Skeletal muscle cell (primary cell): ENCODE results near the gene SMIM35.
A peak's percentile ranks its signal among the peaks of the same experiment; 100 is the strongest.
"Not testable (repeated sequence)": the region's sequence is repeated elsewhere in the genome, so short reads cannot be mapped to it uniquely, and the experiment has no call there.

Experiments used
- DNase-seq: peaks from one replicate; pipeline ENCODE4 v3.0.0-alpha.2; 2010; ENCODE audit warnings: low read depth
- H3K4me3 ChIP-seq: 2 replicates; pipeline ENCODE4 v1.5.1; 2011; ENCODE audit warnings: low read depth, mild to moderate bottlenecking, control low read depth, low read length, moderate library complexity

The SMIM35 gene

GRCh38 chr11:118084656-118085055, 2.1 kb downstream of the SMIM35 start:
- DNase-seq, result no peak
- H3K4me3 ChIP-seq, result no peak overlapping the region

- peak; percentile 1 for DNase-seq
- H3K4me3 ChIP-seq, result no peak overlapping the region
These were observed 2.5 kb downstream of the SMIM35 start for GRCh38 chr11:118084247-118084646.

- no peak for DNase-seq
These were observed 3.7 kb downstream of the SMIM35 start for GRCh38 chr11:118082880-118083552.

GRCh38 chr11:118081241-118081958, 5.4 kb downstream of the SMIM35 start:
- H3K4me3 ChIP-seq, result no peak overlapping the region
- no peak for DNase-seq

More at GRCh38 chr11:118082880-118083552, 3.7 kb downstream of the SMIM35 start:
- no peak overlapping the region for H3K4me3 ChIP-seq

- no peak for DNase-seq
- H3K4me3 ChIP-seq, result no peak overlapping the region
These were observed 6.5 kb downstream of the SMIM35 start for GRCh38 chr11:118080296-118080695.

DNA sequence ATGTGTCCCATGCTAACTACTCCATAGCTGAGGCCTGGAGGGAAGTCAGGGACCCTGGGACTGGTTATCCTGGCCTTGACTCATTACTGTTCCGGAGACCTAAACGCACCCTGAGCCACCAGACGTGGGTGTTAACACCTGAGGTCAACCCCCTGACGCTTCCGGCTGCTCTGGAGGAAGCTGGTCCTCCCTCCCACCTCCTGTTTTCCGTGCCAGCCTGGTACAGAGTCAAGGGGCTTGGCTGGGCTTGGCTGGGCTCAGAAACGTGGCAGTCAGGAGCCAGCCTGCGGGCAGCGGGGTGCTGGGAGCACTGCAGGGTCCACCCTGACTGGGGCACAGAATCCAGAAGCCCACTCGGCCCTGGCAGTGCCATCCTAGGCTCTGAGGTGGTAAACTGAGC, 7.3 kb downstream of the SMIM35 start:
- no peak for DNase-seq
- H3K4me3 ChIP-seq, result no peak overlapping the region

DNA sequence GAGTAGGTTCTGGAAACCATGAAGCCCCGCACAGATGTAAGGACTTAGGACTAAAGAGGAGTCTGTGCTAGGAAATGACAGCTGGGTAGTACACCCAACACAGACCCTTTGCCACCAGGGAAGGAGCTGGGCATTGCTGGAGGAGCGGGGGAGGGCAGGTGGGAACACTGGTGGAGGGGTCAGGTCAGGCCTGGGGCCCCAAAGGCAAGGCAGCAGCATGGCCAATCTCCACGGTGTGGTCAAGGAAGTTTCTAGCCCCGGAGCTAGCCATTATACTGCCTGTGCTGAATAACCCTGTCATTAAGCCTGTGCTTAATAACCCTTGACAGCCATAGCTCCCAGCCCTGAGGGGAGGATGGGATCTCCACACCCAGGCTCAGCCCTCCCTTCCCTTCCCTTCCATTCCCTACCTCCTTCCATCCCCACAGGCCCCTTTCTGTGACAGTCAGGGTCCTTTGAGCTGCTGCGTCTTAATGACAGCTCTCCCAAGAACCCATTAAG, 7.8 kb downstream of the SMIM35 start:
- no peak overlapping the region for H3K4me3 ChIP-seq
- no peak for DNase-seq

DNA sequence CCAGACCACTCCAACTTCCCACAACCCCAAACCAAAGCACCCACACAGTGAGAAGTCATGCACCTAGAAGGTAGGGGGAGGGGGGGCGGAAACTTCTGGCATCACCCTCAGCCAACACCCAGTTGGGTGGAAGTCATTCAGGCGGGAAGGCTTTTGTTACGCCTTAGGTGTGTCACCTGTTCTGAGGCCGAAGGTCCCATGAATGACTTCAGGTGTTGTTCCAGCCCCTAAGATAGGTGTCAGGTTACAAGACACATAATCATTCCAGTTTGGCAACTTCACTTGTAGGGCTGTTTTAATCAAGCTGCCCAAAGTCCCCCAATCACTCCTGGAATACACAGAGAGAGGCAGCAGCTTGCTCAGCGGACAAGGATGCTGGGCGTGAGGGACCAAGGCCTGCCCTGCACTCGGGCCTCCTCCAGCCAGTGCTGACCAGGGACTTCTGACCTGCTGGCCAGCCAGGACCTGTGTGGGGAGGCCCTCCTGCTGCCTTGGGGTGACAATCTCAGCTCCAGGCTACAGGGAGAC, 9.9 kb downstream of the SMIM35 start, which contains the start of gene TMPRSS4:
TMPRSS4 (plus strand) TSS at position 325 of the 528 bp plus-strand sequence. CDS start 225 bp downstream, outside the sequence.
- H3K4me3 ChIP-seq, result no peak within 1 kb of the TSS

DNA sequence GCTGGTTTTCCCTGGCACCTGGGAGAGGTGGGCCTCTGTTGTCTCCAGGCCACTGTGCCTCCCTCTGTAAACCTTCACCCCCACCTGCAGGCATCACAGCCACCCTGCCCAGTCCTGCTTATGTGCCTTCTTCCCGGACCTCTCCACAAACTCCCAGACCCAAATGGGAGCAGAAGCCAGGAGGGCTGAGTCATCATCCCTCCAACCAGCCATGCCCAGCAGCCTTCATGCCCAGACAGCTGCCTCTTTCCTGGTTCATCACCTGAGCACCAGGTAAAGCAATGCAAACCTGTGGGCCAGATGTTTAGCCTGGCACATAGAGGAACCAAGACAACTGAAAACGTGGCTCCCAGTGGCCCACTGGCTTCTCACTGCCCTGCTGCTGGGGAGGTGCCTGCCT, 12.0 kb downstream of the SMIM35 start:
- no peak overlapping the region for H3K4me3 ChIP-seq
- no peak for DNase-seq

More for the DNA sequence above, 9.9 kb downstream of the SMIM35 start, which contains the start of gene TMPRSS4:
- DNase-seq, result no peak

DNA sequence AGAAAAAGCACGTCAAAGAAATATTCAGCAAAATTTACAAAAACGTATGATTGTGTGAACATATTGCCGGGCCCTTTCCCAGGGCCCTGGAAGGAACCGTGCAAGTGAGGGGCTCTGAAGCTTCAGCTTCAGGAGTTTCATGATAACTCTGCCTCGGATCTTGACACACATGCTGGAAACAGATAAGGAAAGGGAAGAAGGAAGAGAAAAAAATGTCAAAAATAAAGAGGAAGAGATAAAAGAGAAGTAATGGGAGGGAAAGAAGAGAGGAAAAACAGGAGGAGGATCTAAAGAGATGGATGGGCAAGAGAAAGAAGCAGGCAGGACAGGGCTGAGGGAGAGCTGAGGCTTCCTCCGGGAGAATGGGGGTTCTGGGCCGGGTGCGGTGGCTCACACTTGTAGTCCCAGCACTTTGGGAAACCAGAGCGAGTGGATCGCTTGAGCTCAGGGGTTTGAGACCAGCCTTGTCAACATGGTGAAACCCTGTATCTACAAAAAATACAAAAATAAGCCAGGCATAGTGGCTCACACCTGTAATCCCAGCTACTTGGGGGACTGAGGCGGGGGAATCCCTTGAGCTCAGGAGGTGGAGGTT, 12.6 kb downstream of the SMIM35 start:
- H3K4me3 ChIP-seq, result no peak overlapping the region
- no peak for DNase-seq

DNA sequence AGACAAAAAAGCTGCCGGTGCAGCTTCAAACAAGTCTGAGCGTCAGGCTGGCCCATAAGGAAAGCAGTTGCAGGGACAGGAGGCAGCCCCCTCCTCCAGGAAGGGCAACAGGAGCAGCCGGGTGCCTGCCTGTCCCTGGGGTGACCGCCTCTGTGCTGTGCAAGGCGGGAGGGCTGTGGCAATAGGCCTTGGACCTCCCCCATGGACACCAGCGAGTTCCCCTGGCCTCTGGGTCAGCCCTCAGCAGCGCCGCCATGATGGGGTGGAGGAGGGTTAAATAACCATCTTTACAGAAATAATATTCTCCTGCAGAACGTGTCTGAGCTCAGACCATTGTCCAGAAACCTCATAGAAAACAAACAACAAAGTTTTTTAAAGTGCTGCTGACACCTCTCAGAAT, 13.2 kb downstream of the SMIM35 start:
- H3K4me3 ChIP-seq, result no peak overlapping the region
- no peak for DNase-seq

GRCh38 chr11:118071416-118072030, 15.2 kb downstream of the SMIM35 start:
- H3K4me3 ChIP-seq, result no peak overlapping the region
- DNase-seq, result no peak

DNA sequence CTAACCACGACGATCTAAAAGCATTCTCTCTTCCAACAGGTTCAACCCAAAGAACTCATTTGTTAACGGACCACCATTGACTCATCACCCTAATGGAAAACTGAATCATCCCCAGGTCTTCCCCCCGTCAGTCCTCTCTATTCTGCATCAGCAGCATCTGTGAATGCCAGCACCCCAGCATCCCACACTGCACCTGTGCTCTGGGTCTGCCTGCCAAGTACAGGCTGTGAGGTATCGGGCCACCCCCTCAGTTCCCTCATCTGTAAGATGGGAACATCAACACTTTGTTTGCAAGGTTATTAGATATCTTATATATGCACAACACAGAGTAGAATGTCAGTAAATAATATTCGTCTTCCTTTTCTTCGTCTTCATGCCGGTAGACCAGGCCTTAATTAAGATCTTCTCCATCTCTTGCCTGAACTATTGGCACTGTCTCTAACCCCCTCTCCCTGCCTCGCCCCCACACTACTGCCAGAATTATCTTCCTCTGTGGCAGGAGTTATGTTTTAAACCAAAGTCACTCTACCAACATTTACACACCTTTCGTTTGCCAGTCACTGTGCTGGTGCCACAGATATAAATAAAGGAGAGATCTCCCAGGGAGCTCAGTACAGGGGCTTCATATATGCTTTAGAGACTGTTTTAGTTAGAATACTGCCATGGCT, 17.7 kb downstream of the SMIM35 start:
- H3K4me3 ChIP-seq, result no peak overlapping the region
- DNase-seq, result no peak

GRCh38 chr11:118068206-118068944, 18.4 kb downstream of the SMIM35 start:
- no peak overlapping the region for H3K4me3 ChIP-seq
- DNase-seq, result no peak

DNA sequence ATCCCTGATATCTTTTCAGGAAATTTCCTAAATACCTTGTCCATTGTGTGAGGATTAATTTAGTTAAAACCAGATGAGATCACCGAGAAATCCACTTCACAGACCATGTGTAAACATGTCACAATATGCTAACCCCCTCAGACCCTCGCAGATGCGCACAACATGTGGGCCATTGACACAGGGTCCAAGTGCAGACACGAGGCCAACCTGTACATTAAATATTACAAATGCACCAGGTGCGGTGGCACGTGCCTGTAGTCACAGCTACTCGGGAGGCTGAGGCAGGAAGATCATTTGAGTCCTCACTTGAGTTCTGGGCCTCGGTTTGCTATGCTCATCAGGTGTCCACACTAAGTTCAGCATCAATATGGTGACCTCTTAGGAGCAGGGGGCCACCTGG, 19.8 kb downstream of the SMIM35 start:
- no peak overlapping the region for H3K4me3 ChIP-seq
- no peak for DNase-seq

GRCh38 chr11:118065384-118065783, 21.4 kb downstream of the SMIM35 start:
- no peak for DNase-seq
- H3K4me3 ChIP-seq, result no peak overlapping the region

DNA sequence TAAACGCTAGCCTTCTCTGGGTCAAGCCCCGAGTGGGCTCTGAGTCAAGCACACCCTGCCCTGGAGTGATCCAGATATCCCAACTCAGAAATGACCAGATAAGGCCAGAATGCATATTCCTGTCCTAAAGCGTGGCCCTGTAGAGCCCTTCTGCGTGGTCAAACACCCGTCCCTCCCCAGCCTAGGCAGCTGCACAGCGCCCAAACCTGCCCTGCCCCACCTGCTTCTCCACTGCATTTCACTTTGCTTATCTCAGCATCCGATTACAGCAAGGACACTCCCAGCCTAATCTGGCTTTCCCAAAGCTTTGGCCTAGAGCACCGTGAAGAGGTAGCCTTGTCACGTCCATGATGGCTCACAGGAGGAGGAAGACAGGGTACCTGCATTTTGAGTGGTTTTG, 21.8 kb downstream of the SMIM35 start:
- DNase-seq, result no peak
- H3K4me3 ChIP-seq, result no peak overlapping the region

DNA sequence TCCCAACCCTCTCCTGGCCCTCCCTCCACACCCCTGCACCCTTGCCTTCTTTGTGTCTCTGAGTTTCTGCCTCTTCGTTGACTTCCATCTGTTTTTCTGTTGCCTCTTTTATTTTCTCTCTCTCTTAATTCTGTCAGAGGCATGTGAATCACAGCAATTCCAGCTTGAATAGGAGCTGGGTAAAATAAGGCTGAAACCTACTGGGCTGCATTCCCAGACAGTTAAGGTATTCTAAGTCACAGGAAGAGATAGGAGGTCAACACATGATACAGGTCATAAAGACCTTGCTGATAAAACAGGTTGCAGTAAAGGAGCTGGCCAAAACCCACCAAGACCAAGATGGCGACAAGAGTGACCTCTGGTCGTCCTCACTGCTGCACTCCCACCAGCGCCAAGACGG, 24.1 kb downstream of the SMIM35 start:
- not testable (repeated sequence) for DNase-seq, H3K4me3 ChIP-seq

- H3K4me3 ChIP-seq, DNase-seq: not testable (repeated sequence)
These were observed 24.6 kb downstream of the SMIM35 start for GRCh38 chr11:118062181-118062580.
